ENCODE data around the gene IFNA7.
"Not testable (repeated sequence)": the region's sequence is repeated elsewhere in the genome, so short reads cannot be mapped to it uniquely, and the experiment has no call there.

IFNA7 gene

DNA sequence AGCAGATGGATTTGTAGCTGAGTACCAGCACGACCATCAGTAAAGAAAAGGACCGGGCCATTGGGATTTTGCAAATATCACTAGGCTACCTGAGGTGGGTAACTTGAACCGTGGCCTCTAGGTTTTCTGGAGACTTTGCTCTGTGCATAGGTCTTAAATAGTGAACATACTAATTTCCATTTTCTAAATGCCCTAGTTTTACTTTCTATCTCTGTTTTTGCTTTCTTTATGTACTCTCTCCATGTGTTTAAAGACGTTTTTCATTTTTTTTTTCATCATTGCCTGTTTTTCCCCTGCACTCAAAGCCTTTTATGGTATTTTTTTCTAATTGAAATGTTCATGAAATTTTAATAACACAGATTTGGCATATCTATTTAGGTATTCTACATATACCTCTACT lies at the start of gene IFNA7:
IFNA7 (minus strand) TSS at position 101 of the 400 bp plus-strand sequence; CDS start at position 61, 40 bp downstream.
- DNase-seq (ENCODE audit: low spot score), result not testable (repeated sequence)

DNA sequence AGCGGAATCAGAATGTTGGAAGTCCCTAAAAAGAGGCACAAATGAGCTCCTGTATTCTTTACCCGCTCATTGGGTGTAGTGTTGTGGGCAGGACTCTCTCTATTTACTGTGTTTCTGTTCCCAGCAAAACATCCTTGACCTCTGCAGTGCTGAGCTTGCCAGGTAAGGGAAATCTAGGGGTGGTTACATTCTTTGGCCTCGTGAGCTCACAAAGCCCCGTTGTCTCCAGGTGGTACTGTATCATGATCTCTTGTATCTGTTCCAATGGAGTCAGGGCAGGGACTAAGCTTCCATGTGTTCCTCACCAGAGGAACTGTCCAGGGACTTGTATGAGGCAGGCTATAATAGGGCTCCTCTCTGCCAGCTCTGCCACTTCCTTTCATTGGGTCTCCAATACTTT lies 49.6 kb upstream of the IFNA7 start:
- no peak for DNase-seq (ENCODE audit: low spot score)

DNA sequence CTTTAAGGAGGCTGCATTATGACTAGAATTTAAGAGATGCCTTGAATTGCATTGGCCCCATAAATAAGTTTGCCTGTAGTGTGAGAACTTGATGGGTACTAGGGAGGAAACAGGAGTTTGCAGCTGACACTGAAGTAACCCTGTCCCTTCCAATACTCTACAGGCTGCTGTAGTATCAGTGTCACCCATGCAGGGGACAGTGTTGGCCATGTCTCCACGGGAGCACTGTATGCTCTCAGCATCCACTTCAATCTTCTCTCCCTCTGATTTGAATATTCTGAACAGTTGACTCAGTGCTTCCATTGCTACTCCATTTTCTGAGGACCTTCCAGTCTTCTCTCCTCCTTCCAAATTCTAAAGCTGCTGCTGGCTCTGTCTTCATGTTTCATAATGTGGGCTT lies 49.2 kb upstream of the IFNA7 start:
- DNase-seq (ENCODE audit: low spot score), result no peak

DNA sequence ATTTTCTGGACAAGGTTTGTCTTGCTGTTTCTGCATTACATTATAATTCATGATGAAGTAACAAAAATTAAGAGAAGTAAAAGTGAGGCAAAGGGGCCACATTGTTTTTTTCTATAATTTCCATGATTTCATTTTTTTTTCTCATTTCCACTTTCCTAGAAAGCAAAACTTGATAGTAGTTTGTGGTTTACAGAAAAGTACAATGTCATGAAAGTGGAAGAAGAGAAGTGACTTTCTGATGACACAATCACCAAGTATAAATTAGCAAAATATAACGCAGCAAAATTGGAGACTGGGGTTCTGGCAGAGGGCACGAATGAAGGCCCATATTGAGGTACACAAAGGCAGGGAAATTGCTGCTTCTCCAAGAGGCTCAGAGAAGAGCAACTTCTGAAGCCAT lies 42.8 kb upstream of the IFNA7 start:
- DNase-seq (ENCODE audit: low spot score), result no peak

DNA sequence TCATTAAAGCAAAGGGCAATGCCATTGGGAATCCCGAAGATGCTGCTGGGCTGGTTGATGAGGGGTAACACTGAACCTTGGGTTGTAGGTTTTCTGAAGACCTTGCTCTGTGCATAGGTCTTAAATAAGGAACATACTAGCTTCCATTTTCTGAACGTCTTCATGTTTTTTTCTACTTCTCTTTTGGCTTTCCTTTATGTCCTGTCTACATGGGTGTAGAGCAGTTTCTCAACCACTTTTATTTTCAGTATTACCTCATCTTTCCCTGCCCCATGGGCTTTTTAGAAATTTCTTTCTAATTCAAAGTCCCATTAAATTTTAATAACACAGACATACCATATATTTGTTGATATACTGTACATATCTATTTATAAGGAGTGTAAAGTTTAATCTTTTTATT lies 37.9 kb upstream of the IFNA7 start, which contains the start of gene IFNA14:
IFNA14 (minus strand) TSS at position 95 of the 400 bp plus-strand sequence; CDS start at position 25, 70 bp downstream.
- DNase-seq (ENCODE audit: low spot score), result no peak

DNA sequence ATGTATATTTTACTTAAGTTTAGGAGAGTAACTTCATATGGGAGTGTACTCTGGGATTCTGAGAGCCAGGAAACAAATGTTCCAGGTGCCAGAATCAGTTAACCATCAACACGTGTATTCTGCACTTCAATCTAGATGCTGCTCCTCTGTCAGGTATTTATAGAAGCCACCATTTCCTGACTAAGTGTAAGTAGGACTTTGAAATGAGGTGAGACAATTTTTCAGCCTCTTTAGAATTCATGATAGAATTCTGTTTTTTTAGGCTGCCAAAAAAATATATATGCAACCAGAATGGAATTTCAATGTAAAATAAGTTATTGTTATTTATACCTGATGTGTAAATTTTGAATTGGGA lies 34.3 kb upstream of the IFNA7 start:
- not testable (repeated sequence) for DNase-seq (ENCODE audit: low spot score)

DNA sequence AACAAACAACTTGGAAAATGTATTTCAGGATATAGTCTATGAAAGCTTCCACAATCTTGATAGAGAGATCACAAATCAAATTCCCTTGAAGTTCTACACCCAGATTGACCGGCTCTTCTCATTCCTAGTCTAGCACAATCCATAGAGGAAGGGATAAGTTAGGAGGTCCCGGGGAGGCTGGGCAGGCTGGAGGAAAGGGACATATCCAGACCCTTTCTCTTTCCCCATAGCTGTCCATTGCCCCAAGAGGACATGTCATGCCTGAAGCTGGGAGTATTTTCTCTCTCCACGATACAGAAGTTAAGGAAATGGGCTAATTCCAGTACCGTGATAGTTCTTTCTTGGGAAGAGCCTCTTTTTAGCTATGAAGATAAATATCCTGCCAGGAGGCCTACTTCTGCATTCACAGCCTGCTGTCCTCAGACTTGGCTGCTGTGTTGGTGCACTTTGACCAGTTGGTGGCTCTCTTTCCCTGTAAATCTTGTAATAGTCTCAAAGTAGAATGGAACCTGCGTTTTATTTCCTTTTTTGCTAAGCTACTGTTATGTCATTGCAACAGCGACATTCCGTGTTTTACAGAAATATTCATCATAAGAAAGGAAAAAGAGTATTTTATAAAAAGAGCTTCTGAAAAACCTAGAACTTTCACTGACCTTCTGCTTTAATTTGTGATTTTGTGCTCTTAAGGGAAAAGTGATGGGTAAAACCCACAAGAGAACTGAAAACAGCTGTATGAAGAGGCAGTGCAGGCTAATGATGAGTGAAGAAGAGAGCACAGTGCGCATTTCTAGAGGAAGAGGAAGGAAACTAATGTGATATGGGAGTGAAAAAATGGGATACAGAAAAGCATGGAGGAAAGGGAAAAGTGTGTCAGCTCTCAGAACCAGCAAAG lies 33.7 kb upstream of the IFNA7 start:
- peak; percentile 49 for DNase-seq (ENCODE audit: low spot score)

DNA sequence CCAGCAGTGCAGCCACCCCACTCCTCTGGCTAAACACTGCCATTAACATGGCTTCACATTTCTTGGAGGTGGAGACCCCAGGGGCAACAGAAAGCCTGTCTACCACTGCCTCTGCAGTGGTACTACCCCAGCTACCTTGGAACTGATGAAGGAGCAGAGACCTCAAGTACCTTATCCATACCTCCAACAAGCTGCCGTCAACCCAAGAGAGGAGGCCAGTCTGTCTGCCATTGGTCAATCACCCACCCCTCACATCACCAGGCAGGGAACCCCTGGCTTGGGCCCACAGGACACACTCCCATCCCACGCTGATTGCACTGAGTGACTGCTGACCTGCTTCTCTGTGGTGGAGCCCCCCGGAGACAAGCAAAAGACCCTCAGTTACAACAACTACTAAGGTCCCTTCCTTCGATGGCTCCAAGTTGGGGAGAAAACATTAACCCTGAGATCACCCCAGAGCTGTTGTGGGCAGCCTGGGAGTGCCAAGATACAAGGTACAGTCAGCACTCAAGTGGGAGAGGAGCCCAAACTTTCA lies 32.2 kb upstream of the IFNA7 start:
- no peak for DNase-seq (ENCODE audit: low spot score)

DNA sequence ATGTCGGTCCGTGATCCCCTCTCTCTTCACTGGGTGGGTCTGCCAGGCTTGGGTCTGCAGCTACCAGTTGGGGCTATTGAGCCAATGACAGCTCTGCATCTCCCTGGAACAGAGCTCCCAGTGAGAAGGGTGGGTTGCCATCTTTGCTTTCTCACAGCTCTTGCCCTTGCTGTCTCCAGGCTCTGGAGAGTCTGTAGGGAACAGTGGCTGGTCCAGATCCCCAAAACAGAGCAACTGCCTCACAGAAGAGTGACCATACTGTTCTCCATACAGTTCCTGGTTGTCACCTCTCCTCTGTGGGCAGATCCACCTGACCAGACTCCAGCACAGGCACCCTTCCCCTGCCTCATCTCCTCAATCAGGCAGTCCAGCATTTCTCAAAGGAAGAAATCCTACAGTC lies 31.3 kb upstream of the IFNA7 start:
- no peak for DNase-seq (ENCODE audit: low spot score)

DNA sequence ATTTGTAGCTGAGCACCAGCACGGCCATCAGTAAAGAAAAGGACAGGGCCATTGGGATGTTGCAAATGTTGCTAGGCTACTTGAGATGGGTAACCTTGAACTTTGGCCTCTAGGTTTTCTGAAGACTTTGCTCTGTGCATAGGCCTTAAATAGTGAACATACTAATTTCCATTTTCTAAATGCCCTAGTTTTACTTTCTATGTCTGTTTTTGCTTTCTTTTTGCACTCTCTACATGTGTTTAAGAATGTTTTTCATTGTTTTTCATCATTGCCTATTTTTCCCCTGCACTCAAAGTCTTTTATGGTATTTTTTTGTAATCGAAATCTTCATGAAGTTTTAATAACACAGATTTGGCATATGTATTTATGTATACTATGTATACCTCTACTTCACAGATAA lies 26.1 kb upstream of the IFNA7 start, which contains the start of gene IFNA17:
IFNA17 (minus strand) TSS at position 101 of the 400 bp plus-strand sequence; CDS start at position 52, 49 bp downstream.
- no peak for DNase-seq (ENCODE audit: low spot score)

DNA sequence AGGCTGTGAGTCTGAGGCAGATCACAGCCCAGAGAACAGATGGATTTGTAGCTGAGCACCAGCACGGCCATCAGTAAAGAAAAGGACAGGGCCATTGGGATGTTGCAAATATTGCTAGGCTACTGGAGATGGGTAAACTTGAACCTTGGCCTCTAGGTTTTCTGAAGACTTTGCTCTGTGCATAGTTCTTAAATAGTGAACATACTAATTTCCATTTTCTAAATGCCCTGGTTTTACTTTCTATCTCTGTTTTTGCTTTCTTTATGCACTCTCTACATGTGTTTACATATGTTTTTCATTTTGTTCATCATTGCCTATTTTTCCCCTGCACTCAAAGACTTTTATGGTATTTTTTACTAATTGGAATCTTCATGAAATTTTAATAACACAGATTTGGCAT lies 15.2 kb upstream of the IFNA7 start, which contains the start of gene IFNA16:
IFNA16 (minus strand) TSS at position 101 of the 400 bp plus-strand sequence; CDS start at position 95, 6 bp downstream.
- not testable (repeated sequence) for DNase-seq (ENCODE audit: low spot score)

DNA sequence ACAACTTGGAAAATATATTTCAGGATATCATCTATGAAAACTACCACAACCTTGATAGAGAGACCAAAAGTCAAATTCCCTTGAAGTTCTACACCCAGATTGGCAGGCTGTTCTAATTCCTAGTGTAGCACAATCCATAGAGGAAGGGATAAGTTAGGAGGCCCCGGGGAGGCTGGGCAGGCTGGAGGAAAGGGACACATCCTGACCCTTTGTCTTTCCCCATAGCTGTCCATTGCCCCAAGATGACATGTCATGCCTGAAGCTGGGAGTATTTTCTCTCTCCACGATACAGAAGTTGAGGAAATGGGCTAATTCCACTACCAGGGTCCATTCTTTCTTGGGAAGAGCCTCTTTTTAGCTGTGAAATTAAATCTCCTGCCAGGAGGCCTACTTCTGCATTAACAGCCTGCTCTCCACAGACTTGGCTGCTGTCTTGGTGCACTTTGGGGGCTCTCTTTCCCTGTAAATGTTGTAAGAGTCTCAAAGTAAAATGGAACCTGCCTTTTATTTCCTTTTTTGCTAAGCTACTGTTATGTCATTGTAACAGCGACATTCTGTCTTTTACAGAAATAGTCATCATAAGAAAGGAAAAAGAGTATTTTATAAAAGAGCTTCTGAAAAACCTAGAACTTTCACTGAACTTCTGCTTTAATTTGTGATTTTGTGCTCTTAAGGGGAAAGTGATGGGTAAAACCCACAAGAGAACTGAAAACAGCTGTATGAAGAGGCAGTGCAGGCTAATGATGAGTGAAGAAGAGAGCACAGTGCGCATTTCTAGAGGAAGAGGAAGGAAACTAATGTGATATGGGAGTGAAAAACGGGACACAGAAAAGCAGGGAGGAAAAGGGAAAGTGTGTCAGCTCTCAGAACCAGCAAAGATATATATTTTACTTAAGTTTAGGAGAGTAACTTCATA lies 11.7 kb upstream of the IFNA7 start:
- DNase-seq (ENCODE audit: low spot score), result not testable (repeated sequence)

DNA sequence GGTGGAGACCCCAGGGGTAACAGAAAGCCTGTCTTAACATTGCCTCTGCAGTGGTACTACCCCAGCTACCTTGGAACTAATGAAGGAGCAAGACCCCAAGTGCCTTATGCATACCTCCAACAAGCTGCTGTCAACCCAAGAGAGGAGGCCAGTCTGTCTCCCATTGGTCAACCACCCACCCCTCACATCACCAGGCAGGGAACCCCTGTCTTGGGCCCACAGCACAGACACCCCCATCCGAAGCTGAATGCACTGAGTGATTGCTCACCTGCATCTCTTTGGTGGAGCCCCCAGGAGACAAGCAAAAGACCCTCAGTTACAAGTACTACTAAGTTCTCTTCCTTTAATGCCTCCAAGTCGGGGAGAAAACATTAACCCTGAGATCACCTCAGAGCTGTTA lies 10.2 kb upstream of the IFNA7 start:
- not testable (repeated sequence) for DNase-seq (ENCODE audit: low spot score)

DNA sequence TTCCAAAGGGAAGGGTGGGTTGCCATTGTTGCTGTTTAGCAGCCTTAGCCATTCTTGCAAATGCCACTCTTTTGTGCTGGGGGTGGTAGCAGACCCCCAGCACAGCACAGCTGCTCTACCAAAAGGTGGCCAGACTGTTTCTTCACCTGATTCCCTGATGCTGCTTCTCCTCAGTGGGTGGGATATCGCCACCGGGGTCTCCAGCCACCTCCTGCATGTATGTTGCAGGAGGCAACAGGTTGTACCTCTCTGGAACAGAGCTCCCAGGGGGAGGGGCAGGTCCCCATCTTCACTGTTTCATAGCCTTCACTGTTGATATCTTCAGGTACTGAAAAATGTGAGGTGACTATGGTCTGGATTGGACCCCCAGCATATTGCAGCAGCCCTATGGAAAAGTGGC lies 8.8 kb upstream of the IFNA7 start:
- not testable (repeated sequence) for DNase-seq (ENCODE audit: low spot score)

DNA sequence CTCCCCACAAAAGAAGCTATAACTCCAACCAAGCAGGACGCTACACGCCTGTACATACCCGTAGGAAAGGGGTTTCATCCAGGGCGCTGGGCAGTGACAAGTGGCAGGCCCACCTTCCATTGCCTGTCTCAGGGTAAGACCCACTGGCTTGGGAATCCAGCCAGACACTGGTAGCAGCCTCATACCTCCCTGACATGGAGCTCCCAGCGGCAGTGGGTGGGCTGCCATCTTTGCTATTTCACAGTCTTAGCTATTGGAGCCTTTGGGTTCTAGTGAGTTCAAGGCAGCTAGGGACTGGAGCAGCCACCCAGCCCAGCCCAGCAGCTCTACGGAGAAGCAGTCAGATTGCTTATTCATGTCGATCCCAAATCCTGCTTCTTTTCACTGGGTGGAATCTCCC lies 8.3 kb upstream of the IFNA7 start:
- DNase-seq (ENCODE audit: low spot score), result no peak

DNA sequence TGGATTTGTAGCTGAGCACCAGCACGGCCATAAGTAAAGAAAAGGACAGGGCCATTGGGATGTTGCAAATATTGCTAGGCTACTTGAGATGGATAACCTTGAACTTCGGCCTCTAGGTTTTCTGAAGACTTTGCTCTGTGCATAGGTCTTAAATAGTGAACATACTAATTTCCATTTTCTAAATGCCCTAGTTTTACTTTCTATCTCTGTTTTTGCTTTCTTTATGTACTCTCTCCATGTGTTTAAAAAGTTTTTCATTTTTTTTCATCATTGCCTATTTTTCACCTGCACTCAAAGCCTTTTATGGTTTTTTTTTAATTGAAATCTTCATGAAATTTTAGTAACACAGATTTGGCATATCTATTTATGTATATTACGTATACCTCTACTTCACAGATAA lies 5.0 kb upstream of the IFNA7 start, which contains the start of gene IFNA10:
IFNA10 (minus strand) TSS at position 101 of the 400 bp plus-strand sequence; CDS start at position 55, 46 bp downstream.
- not testable (repeated sequence) for DNase-seq (ENCODE audit: low spot score)

DNA sequence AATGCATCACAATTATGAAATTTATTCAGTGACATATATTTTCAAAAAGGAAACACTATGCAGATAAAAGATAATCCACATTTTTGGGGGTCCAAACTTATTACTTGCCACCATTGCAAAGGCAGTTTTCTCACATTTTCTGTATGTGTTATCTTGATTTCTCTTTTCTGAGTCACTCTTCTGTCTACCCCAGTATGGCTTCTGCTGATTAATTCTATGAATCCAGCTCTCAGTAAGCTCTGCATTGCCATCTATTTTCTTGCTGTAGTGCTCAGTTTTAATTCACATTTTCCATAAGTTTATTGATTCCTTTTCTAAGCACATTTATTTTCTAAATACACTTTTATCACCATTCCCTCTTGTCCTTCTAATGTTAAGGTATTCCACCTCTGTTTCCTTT lies 3.2 kb upstream of the IFNA7 start:
- no peak for DNase-seq (ENCODE audit: low spot score)

DNA sequence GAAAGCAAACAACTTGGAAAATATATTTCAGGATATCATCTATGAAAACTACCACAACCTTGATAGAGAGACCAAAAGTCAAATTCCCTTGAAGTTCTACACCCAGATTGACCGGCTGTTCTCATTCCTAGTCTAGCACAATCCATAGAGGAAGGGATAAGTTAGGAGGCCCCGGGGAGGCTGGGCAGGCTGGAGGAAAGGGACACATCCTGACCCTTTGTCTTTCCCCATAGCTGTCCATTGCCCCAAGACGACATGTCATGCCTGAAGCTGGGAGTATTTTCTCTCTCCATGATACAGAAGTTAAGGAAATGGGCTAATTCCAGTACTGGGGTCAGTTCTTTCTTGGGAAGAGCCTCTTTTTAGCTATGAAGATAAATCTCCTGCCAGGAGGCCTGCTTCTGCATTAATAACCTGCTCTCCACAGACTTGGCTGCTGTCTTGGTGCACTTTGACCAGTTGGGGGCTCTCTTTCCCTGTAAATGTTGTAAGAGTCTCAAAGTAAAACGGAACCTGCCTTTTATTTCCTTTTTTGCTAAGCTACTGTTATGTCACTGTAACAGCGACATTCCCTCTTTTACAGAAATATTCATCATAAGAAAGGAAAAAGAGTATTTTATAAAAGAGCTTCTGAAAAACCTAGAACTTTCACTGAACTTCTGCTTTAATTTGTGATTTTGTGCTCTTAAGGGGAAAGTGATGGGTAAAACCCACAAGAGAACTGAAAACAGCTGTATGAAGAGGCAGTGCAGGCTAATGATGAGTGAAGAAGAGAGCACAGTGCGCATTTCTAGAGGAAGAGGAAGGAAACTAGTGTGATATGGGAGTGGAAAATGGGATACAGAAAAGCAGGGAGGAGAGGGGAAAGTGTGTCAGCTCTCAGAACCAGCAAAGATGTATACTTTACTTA lies 6.9 kb downstream of the IFNA7 start:
- not testable (repeated sequence) for DNase-seq (ENCODE audit: low spot score)

DNA sequence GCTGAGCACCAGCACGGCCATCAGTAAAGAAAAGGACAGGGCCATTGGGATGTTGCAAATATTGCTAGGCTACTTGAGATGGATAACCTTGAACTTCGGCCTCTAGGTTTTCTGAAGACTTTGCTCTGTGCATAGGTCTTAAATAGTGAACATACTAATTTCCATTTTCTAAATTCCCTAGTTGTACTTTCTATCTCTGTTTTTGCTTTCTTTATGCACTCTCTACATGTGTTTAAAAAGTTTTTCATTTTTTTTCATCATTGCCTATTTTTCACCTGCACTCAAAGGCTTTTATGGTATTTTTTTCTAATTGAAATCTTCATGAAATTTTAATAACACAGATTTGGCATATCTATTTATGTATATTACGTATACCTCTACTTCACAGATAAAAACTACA lies 14.5 kb downstream of the IFNA7 start, which contains the start of gene IFNA4:
IFNA4 (minus strand) TSS at position 101 of the 400 bp plus-strand sequence; CDS start at position 45, 56 bp downstream.
- not testable (repeated sequence) for DNase-seq (ENCODE audit: low spot score)

DNA sequence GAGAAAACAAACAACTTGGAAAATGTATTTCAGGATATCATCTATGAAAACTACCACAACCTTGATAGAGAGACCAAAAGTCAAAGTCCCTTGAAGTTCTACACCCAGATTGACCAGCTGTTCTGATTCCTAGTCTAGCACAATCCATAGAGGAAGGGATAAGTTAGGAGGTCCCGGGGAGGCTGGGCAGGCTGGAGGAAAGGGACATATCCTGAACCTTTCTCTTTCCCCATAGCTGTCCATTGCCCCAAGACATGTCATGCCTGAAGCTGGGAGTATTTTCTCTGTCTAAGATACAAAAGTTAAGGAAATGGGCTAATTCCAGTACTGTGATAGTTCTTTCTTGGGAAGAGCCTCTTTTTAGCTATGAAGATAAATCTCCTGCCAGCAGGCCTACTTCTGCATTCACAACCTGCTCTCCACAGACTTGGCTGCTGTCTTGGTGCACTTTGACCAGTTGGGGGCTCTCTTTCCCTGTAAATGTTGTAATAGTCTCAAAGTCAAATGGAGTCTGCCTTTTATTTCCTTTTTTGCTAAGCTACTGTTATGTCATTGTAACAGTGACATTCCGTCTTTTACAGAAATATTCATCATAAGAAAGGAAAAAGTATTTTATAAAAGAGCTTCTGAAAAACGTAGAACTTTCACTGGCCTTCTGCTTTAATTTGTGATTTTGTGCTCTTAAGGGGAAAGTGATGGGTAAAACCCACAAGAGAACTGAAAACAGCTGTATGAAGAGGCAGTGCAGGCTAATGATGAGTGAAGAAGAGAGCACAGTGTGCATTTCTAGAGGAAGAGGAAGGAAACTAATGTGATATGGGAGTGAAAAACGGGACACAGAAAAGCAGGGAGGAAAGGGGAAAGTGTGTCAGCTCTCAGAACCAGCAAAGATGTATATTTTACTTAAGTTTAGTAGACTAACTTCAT lies 18.9 kb downstream of the IFNA7 start:
- not testable (repeated sequence) for DNase-seq (ENCODE audit: low spot score)
